HepG2 (cell line): Measurements from ENCODE around the gene KDELR3. TPM values are rescaled to one million over a fixed set of nuclear protein-coding genes. Genes with fewer than 3 reads are reported as not detected.

ENCODE experiments used
- BHLHE40 ChIP-seq: IDR thresholded peaks from 2 replicates; pipeline ENCODE4 v1.6.1; 2011; ENCODE audit warnings: low read length, improper control_type of control experiment
- CAMTA2 ChIP-seq: sonication (generic); formaldehyde crosslinking; IDR thresholded peaks from 2 replicates; pipeline ENCODE4 v1.4.0; 2020; ENCODE audit warnings: mild to moderate bottlenecking, missing genetic modification reagents, borderline replicate concordance
- CBX5 ChIP-seq: sonication (generic); formaldehyde crosslinking; IDR thresholded peaks from 2 replicates; pipeline ENCODE4 v1.4.0; 2020; ENCODE audit warnings: missing genetic modification reagents, borderline replicate concordance
- CSRNP1 ChIP-seq: sonication (generic); formaldehyde crosslinking; IDR thresholded peaks from 2 replicates; pipeline ENCODE4 v1.8.1; 2023; ENCODE audit warnings: mild to moderate bottlenecking, missing genetic modification reagents
- ESRRA ChIP-seq: sonication (generic); formaldehyde crosslinking; IDR thresholded peaks from 2 replicates; pipeline ENCODE4 v1.5.1; 2020; ENCODE audit warnings: mild to moderate bottlenecking, low read depth, missing genetic modification reagents
- FIP1L1 ChIP-seq: fragments of 200-400 bp; formaldehyde crosslinking; IDR thresholded peaks from 2 replicates; pipeline ENCODE4 v1.6.1; 2018; ENCODE audit warnings: low read depth, mild to moderate bottlenecking, low read length, moderate library complexity, borderline replicate concordance; ENCODE audit not compliant: insufficient read depth
- HMG20B ChIP-seq: conservative IDR thresholded peaks from 2 replicates; pipeline ENCODE4 v1.6.1; 2016; ENCODE audit warnings: missing genetic modification reagents, missing compliant biosample characterization
- KDM3A ChIP-seq: IDR thresholded peaks from 2 replicates; pipeline ENCODE4 v1.6.1; 2018; ENCODE audit warnings: low read depth, missing compliant biosample characterization
- MAZ ChIP-seq, 2 experiments: sonication (generic) in 1 of 2; formaldehyde crosslinking in 1 of 2; IDR thresholded peaks; 2 replicates each; pipeline versions ENCODE4 v1.5.0 to v1.6.1; 2012 to 2020; ENCODE audit warnings: low read depth in 2 of 2, mild to moderate bottlenecking in 2 of 2, borderline replicate concordance in 1 of 2, improper control_type of control experiment in 1 of 2, low read length in 1 of 2, missing genetic modification reagents in 1 of 2, moderate library complexity in 1 of 2
- PITX1 ChIP-seq: sonication (generic); formaldehyde crosslinking; IDR thresholded peaks from 2 replicates; pipeline ENCODE4 v1.5.1; 2020; ENCODE audit warnings: mild to moderate bottlenecking, missing genetic modification reagents
- POLR2A ChIP-seq, 2 experiments: IDR thresholded peaks; 2 replicates each; pipeline ENCODE4 v1.6.1; 2011; ENCODE audit warnings: low read depth in 2 of 2, low read length in 2 of 2, mild to moderate bottlenecking in 1 of 2, moderate library complexity in 1 of 2; ENCODE audit not compliant: insufficient read depth in 1 of 2
- POLR2G ChIP-seq: fragments of 200-400 bp; formaldehyde crosslinking; IDR thresholded peaks from 2 replicates; pipeline ENCODE4 v1.6.1; 2018; ENCODE audit warnings: mild to moderate bottlenecking, low read depth, low read length, moderate library complexity
- RBM22 ChIP-seq: fragments of 200-400 bp; formaldehyde crosslinking; optimal IDR thresholded peaks from 2 replicates; pipeline ENCODE3; 2017; ENCODE audit warnings: mild to moderate bottlenecking, low read length, moderate library complexity
- SNAPC4 ChIP-seq: sonication (generic); formaldehyde crosslinking; IDR thresholded peaks from 2 replicates; pipeline ENCODE4 v1.4.0; 2020; ENCODE audit warnings: mild to moderate bottlenecking, missing genetic modification reagents
- SRY ChIP-seq: sonication (generic); formaldehyde crosslinking; IDR thresholded peaks from 2 replicates; pipeline ENCODE4 v1.8.0; 2022; ENCODE audit warnings: mild to moderate bottlenecking, missing genetic modification reagents
- THAP8 ChIP-seq: sonication (generic); formaldehyde crosslinking; IDR thresholded peaks from 2 replicates; pipeline ENCODE4 v1.5.1; 2020; ENCODE audit warnings: missing genetic modification reagents, mild to moderate bottlenecking, borderline replicate concordance
- ZBTB38 ChIP-seq: sonication (generic); formaldehyde crosslinking; IDR thresholded peaks from 2 replicates; pipeline ENCODE4 v1.5.1; 2020; ENCODE audit warnings: mild to moderate bottlenecking, missing genetic modification reagents
- ZNF234 ChIP-seq: sonication (generic); formaldehyde crosslinking; conservative IDR thresholded peaks from 2 replicates; pipeline ENCODE4 v1.5.1; 2020; ENCODE audit warnings: mild to moderate bottlenecking, missing genetic modification reagents
- ZNF30 ChIP-seq: sonication (generic); formaldehyde crosslinking; IDR thresholded peaks from 2 replicates; pipeline ENCODE4 v1.5.0; 2020; ENCODE audit warnings: mild to moderate bottlenecking, missing genetic modification reagents
- ZNF607 ChIP-seq: sonication (generic); formaldehyde crosslinking; IDR thresholded peaks from 2 replicates; pipeline ENCODE4 v1.5.1; 2020; ENCODE audit warnings: missing genetic modification reagents, mild to moderate bottlenecking, borderline replicate concordance
- ZNF709 ChIP-seq: sonication (generic); formaldehyde crosslinking; IDR thresholded peaks from 2 replicates; pipeline ENCODE4 v1.5.0; 2020; ENCODE audit warnings: mild to moderate bottlenecking, missing genetic modification reagents
- ZNF879 ChIP-seq: sonication (generic); formaldehyde crosslinking; IDR thresholded peaks from 2 replicates; pipeline ENCODE4 v1.8.1; 2023; ENCODE audit warnings: missing genetic modification reagents
- polyA plus RNA-seq, 8 experiments: library from polyadenylated mRNA; depleted of rRNA in 3 of 8; stranded (reverse) in 7 of 8; unstranded in 1 of 8; fragments of >200 nt; fragmentation: Illumina TruSeq in 4 of 8; extraction: Trizol in 4 of 8; gene quantifications; 2 replicates each; pipeline versions ENCODE4 v1.2.1 to v1.2.3, GENCODE V29; 2011 to 2016; ENCODE audit warnings: low read depth in 4 of 8, missing spikeins in 1 of 8, mixed read lengths in 1 of 8; ENCODE audit not compliant: insufficient read depth in 1 of 8
- total RNA-seq, 5 experiments: library from RNA; depleted of rRNA; stranded (reverse); fragments of >200 nt; fragmentation: Illumina TruSeq; extraction: Trizol; gene quantifications; 2 replicates each; pipeline ENCODE4 v1.2.3, GENCODE V29; 2016; ENCODE audit warnings: low read depth in 1 of 5
- TF ChIP-seq, protein P1 (sequence below): sonication (generic); formaldehyde crosslinking; IDR thresholded peaks from 2 replicates; pipeline ENCODE4 v1.4.0; 2020; ENCODE audit warnings: missing genetic modification reagents

Gene KDELR3
- total and polyA plus RNA-seq, 2 of the 13 experiments (the other 11 are each of a cell fraction or from before 2014, with no cell fraction given) = 24.2 to 65.7 TPM

GRCh38 chr22:38490475-38490874, 22.6 kb downstream of the KDELR3 start (continued):
- TF ChIP-seq SNAPC4 (CRISPR knock-in tag) (no peak), CSRNP1 (no peak), BHLHE40 (no peak), ZNF234 (CRISPR knock-in tag) (no peak), RBM22 (peak; percentile 67), PITX1 (no peak), SRY (no peak), ZNF30 (CRISPR knock-in tag) (no peak), THAP8 (no peak), FIP1L1 (no peak), ZNF607 (CRISPR knock-in tag) (no peak), POLR2G (peak; percentile 52), ZNF709 (CRISPR knock-in tag) (no peak), CBX5 (CRISPR knock-in tag) (no peak), ZNF879 (CRISPR knock-in tag) (no peak), MAZ (IDR thresholded peaks at IDR 0.05; ENCODE audit: borderline replicate concordance, low read depth, low read length) (no peak), MAZ (CRISPR knock-in tag; IDR thresholded peaks at IDR 0.05; ENCODE audit: low read depth) (no peak), ESRRA (CRISPR knock-in tag) (no peak), HMG20B (no peak), ZBTB38 (CRISPR knock-in tag) (no peak), POLR2A (IDR thresholded peaks at IDR 0.05; ENCODE audit: insufficient read depth in 1 of 2, low read depth in 2 of 2, low read length in 2 of 2) (0 out of 4 replicates have a peak, but pooled peaks of 1 of the 2 experiments have one; percentile 16), KDM3A (no peak), CAMTA2 (no peak)
- TF ChIP-seq, protein P1, sequence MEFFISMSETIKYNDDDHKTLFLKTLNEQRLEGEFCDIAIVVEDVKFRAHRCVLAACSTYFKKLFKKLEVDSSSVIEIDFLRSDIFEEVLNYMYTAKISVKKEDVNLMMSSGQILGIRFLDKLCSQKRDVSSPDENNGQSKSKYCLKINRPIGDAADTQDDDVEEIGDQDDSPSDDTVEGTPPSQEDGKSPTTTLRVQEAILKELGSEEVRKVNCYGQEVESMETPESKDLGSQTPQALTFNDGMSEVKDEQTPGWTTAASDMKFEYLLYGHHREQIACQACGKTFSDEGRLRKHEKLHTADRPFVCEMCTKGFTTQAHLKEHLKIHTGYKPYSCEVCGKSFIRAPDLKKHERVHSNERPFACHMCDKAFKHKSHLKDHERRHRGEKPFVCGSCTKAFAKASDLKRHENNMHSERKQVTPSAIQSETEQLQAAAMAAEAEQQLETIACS (CRISPR knock-in tag) = no peak
